ENCODE measurements around the gene DUSP3.

- TF ChIP-seq SIN3A (IDR thresholded peaks at IDR 0.05; ENCODE audit: borderline replicate concordance, insufficient read depth, low read length) (no peak), POLR2AphosphoS5 (IDR thresholded peaks at IDR 0.05; ENCODE audit: low read depth, low read length) (no peak), FOXP2 (optimal IDR thresholded peaks at IDR 0.05; ENCODE audit: borderline replicate concordance, extremely low read depth, extremely low read length, insufficient read depth) (no peak), TAF1 (IDR thresholded peaks at IDR 0.05; ENCODE audit: borderline replicate concordance, insufficient read depth, low read length) (no peak)
- TF ChIP-seq, protein P1, sequence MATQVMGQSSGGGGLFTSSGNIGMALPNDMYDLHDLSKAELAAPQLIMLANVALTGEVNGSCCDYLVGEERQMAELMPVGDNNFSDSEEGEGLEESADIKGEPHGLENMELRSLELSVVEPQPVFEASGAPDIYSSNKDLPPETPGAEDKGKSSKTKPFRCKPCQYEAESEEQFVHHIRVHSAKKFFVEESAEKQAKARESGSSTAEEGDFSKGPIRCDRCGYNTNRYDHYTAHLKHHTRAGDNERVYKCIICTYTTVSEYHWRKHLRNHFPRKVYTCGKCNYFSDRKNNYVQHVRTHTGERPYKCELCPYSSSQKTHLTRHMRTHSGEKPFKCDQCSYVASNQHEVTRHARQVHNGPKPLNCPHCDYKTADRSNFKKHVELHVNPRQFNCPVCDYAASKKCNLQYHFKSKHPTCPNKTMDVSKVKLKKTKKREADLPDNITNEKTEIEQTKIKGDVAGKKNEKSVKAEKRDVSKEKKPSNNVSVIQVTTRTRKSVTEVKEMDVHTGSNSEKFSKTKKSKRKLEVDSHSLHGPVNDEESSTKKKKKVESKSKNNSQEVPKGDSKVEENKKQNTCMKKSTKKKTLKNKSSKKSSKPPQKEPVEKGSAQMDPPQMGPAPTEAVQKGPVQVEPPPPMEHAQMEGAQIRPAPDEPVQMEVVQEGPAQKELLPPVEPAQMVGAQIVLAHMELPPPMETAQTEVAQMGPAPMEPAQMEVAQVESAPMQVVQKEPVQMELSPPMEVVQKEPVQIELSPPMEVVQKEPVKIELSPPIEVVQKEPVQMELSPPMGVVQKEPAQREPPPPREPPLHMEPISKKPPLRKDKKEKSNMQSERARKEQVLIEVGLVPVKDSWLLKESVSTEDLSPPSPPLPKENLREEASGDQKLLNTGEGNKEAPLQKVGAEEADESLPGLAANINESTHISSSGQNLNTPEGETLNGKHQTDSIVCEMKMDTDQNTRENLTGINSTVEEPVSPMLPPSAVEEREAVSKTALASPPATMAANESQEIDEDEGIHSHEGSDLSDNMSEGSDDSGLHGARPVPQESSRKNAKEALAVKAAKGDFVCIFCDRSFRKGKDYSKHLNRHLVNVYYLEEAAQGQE (IDR thresholded peaks at IDR 0.05; ENCODE audit: insufficient read depth in 1 of 2, low read depth in 2 of 2, low read length in 2 of 2) = no peak
Observed at GRCh38 chr17:43817826-43818225, 39.0 kb upstream of the DUSP3 start.

Data from PFSK-1 (cell line).